ENCODE measurements around the gene ZBTB2.

Gene ZBTB2, protein sequence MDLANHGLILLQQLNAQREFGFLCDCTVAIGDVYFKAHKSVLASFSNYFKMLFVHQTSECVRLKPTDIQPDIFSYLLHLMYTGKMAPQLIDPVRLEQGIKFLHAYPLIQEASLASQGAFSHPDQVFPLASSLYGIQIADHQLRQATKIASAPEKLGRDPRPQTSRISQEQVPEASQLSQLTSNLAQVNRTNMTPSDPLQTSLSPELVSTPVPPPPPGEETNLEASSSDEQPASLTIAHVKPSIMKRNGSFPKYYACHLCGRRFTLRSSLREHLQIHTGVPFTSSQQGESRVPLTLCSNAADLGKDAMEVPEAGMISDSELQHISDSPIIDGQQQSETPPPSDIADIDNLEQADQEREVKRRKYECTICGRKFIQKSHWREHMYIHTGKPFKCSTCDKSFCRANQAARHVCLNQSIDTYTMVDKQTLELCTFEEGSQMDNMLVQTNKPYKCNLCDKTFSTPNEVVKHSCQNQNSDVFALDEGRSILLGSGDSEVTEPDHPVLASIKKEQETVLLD

DNA sequence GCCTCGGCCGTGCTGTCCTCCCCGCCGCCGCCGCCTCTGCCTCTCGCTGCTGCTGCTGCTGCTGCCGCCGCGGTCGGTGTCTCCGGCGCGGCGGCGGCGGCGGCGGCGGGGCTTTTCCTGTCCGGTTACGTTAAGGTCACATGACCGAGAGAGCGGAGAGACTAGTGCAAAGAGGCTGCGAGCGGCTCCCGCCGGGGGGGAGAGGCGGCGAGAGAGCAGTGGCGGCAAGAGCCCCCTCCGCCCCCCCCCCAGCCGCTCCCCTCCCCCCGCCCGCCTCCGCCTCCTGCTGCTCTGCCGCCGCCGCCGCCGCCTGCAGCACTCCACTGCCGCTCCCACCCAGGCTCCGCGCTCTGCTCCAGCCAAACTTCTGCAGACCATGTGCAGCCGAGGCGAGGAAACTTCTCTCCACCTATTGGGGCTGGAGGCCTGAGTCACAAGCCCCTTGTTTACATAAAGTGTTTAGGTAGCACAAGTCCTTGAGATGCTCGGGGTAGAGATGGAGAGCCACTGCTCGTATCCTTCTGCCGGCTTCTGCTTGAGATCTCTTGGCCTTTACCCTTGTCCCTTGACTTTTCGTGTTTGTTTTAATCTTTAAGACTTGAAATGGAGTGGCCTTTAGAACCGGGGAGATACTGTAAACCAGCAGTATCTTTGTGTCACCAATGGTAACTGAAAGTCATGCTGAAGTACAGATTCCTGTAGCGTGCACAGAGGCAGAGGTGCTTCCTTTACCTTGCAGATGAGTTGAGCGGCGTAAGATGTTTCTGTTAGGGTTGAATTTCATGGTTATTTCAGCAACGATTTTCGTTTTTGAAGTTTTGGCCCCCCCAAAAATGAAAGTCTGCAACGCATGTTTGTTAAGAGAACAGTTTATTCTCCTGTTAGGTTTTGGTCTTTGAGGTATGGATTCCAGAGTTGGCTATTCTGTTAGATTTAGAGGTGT is at the start of gene ZBTB2:
ZBTB2 (minus strand) TSS at position 89 of the 943 bp plus-strand sequence. CDS start 17,922 bp downstream, outside the sequence.
- DNase-seq (ENCODE audit: low read depth) = peak; percentile 76
- TF ChIP-seq, protein P1, sequence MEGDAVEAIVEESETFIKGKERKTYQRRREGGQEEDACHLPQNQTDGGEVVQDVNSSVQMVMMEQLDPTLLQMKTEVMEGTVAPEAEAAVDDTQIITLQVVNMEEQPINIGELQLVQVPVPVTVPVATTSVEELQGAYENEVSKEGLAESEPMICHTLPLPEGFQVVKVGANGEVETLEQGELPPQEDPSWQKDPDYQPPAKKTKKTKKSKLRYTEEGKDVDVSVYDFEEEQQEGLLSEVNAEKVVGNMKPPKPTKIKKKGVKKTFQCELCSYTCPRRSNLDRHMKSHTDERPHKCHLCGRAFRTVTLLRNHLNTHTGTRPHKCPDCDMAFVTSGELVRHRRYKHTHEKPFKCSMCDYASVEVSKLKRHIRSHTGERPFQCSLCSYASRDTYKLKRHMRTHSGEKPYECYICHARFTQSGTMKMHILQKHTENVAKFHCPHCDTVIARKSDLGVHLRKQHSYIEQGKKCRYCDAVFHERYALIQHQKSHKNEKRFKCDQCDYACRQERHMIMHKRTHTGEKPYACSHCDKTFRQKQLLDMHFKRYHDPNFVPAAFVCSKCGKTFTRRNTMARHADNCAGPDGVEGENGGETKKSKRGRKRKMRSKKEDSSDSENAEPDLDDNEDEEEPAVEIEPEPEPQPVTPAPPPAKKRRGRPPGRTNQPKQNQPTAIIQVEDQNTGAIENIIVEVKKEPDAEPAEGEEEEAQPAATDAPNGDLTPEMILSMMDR (IDR thresholded peaks at IDR 0.05; ENCODE audit: insufficient read depth, low read depth, low read length, missing control alignments) = no peak

DNA sequence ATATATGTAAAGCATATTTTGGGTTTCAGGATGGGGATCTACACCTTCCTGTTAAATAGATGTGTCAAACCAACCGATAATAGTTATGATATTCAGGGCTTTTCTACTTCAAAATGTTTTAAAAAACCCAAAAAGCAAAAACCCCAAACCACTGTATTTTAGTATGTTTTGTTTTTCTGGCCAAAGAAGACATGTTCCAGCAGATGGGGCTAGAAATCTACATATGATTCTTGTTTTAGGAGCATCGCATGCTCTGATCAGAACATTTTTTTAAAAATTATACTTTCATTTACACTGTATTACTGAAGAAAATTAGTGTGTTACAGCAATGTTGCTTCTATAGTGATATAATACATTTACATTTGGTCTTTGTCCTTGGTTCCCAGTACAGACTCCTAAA is 49.6 kb upstream of the ZBTB2 start:
- DNase-seq (ENCODE audit: low read depth) = peak; percentile 15
- no peak overlapping the region for H3K4me3 ChIP-seq (ENCODE audit: low read length)
- TF ChIP-seq, protein P1 (IDR thresholded peaks at IDR 0.05; ENCODE audit: insufficient read depth, low read depth, low read length, missing control alignments) = peak; percentile 19

More for the DNA sequence above, at the start of gene ZBTB2:
- H3K4me3 ChIP-seq (ENCODE audit: low read length) = peak within 1 kb of the TSS; percentile 72

DNA sequence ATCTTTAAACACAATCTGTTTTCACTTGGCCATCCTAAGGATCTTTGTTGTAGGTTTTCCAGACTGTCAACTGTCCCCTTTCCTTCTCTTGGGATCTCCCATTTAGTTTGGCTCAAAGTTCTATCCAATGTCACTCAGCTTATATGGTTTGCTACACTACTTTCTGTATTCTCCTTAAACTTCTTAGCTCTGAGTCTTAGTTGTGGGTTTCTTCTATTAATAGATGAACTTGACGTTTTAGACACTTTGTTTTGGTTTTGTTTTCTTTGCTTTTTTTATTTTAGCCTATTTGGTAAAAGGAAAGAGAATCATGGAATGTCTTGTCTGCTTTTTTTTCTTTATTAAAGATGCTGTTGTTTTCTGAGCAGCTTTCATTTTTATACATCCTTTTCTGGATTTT is 49.1 kb upstream of the ZBTB2 start:
- H3K4me3 ChIP-seq (ENCODE audit: low read length) = no peak overlapping the region
- TF ChIP-seq, protein P1 (IDR thresholded peaks at IDR 0.05; ENCODE audit: insufficient read depth, low read depth, low read length, missing control alignments) = no peak
- DNase-seq (ENCODE audit: low read depth) = no peak

DNA sequence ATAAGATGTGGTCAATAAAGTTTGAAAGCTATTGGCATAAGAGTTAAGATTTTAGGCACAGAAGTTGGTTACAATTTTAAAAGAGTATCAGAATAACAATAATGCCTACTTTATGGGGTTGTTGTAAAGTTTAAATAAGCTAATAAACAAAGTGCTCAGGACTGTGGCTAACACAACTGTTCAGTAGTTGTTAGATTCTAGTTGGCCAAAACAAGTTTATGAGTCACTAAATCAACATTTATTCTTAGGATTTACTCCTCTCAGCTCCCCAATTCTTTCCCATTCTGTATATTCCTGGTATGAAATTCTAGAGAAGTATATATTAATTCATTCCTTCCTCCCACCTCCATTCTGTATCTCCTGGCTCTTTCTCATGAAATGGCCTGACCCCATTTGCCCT is 46.0 kb upstream of the ZBTB2 start:
- TF ChIP-seq, protein P1 (IDR thresholded peaks at IDR 0.05; ENCODE audit: insufficient read depth, low read depth, low read length, missing control alignments) = no peak
- peak; percentile 35 for DNase-seq (ENCODE audit: low read depth)
- no peak overlapping the region for H3K4me3 ChIP-seq (ENCODE audit: low read length)

DNA sequence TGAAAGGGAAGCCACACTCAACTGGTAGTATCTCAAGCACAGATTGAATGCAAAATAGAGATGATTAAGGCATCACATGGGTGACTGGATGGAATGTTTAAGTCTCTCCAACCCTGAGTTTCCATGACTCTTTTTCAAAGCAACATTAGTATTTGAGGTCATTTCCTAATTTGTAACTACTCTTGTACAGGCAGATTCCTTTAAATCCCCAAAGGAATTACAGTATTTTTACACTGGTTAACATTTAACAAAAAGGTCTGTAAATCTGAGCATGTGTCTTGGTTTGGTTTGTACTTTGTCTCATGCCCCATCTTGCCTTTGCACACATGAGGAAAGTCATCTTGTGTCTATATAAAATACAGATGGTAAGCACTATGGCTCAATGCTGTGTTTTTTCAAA is 45.4 kb upstream of the ZBTB2 start:
- DNase-seq (ENCODE audit: low read depth) = peak; percentile 8
- H3K4me3 ChIP-seq (ENCODE audit: low read length) = no peak overlapping the region
- TF ChIP-seq, protein P1 (IDR thresholded peaks at IDR 0.05; ENCODE audit: insufficient read depth, low read depth, low read length, missing control alignments) = no peak

DNA sequence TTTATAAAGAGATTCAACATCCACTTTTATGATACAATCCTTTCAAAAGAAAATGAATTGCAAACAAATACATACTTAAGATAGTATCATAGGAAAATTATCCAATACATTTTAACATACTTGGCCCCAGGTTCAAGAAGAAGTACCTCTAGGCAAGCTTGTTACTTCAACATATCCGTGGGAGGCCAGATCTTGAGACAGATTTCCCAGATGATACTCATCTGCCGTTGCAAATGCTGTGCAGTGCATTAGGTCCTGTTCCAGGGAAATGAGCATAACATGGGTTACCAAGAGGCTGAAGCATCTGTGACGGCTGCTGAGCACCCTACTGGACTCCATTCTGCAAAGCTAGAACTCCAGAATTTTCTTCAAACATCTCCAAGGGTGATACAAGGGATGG is 44.9 kb upstream of the ZBTB2 start:
- no peak overlapping the region for H3K4me3 ChIP-seq (ENCODE audit: low read length)
- no peak for DNase-seq (ENCODE audit: low read depth)
- TF ChIP-seq, protein P1 (IDR thresholded peaks at IDR 0.05; ENCODE audit: insufficient read depth, low read depth, low read length, missing control alignments) = no peak
